HepG2 (cell line): ENCODE results near the gene PTPN3. TPM values are rescaled to one million over a fixed set of nuclear protein-coding genes. Genes with fewer than 3 reads are reported as not detected.

Source experiments
- ATAC-seq: fragments of 200-7000 bp; cut with Tn5 transposase; 3 replicates; pipeline ENCODE4 v1.9.1; 2020; ENCODE audit warnings: mild to moderate bottlenecking, moderate library complexity
- BruUV-seq: library from RNA; stranded (reverse); fragments of 400-500 nt; replicated peaks from 2 replicates; lab custom pipeline; 2021; lab: Mats Ljungman, UMichigan
- CTCF ChIA-PET: fragments of 300-600 bp; formaldehyde crosslinking; extraction: SDS; loops from one replicate; lab custom pipeline; 2021; ENCODE audit warnings: low total read pairs, inconsistent platforms, low intra/inter-chr PET ratio; lab: Yijun Ruan, JAX
- POLR2A ChIA-PET: fragments of 350-600 bp; sonication (Branson Sonifier 250); formaldehyde crosslinking; loops from one replicate; lab custom pipeline; 2020; ENCODE audit warnings: antibody characterized with exemption, inconsistent platforms; lab: Yijun Ruan, JAX
- DNase-seq: peaks from one replicate; pipeline ENCODE4 v3.0.0-alpha.2; 2015; ENCODE audit warnings: low spot score
- FAIRE-seq: peaks from 3 replicates; lab custom pipeline; 2011; peaks lifted over from hg19 to GRCh38; lab: Jason Lieb, UNC
- H2AFZ ChIP-seq: one replicate; pipeline ENCODE4 v1.6.1; 2011; ENCODE audit warnings: low read length, inconsistent platforms
- H3K27ac ChIP-seq: fragments of 300-600 bp; 3 replicates; pipeline ENCODE4 v1.8.0; 2011; ENCODE audit warnings: mixed run types, mild to moderate bottlenecking, mixed read lengths, low read length, inconsistent platforms; ENCODE audit not compliant: insufficient read depth; ENCODE audit errors: extremely low read length
- H3K27me3 ChIP-seq, 2 experiments: fragments of 200-600 bp in 1 of 2; 2 replicates in 1 of 2; 3 replicates in 1 of 2; pipeline versions ENCODE4 v1.6.0 to v1.8.0; 2011; ENCODE audit warnings: low read length in 2 of 2, mild to moderate bottlenecking in 2 of 2, moderate library complexity in 2 of 2, inconsistent platforms in 1 of 2; ENCODE audit not compliant: insufficient read depth in 2 of 2, control insufficient read depth in 1 of 2
- H3K36me3 ChIP-seq, 2 experiments: fragments of 200-600 bp in 1 of 2; replicated peaks in 1 of 2; 2 replicates in 1 of 2; 3 replicates in 1 of 2; pipeline versions ENCODE4 v1.5.1 to v1.8.0; 2011; ENCODE audit warnings: low read length in 2 of 2, inconsistent platforms in 1 of 2; ENCODE audit not compliant: insufficient read depth in 2 of 2, control insufficient read depth in 1 of 2
- H3K4me1 ChIP-seq: 2 replicates; pipeline ENCODE4 v1.5.1; 2012; ENCODE audit warnings: low read length, inconsistent platforms; ENCODE audit not compliant: insufficient read depth
- H3K4me2 ChIP-seq: 2 replicates; pipeline ENCODE4 v1.6.0; 2011; ENCODE audit warnings: low read depth, low read length, inconsistent platforms
- H3K4me3 ChIP-seq, 3 experiments: fragments of 200-600 bp in 1 of 3; sonication (generic), shearing (Covaris generic) in 1 of 3; replicated peaks in 1 of 3; 2 replicates each; pipeline ENCODE4 v1.5.1; 2011 to 2016; ENCODE audit warnings: low read length in 3 of 3, inconsistent platforms in 2 of 3, low read depth in 2 of 3, mild to moderate bottlenecking in 2 of 3, control low read depth in 1 of 3, mixed read lengths in 1 of 3; ENCODE audit not compliant: insufficient read depth in 1 of 3
- H3K79me2 ChIP-seq: one replicate; pipeline ENCODE4 v1.6.1; 2011; ENCODE audit warnings: low read length, inconsistent platforms; ENCODE audit not compliant: insufficient read depth
- H3K9ac ChIP-seq: 2 replicates; pipeline ENCODE4 v1.6.0; 2011; ENCODE audit warnings: mild to moderate bottlenecking, low read depth, low read length, inconsistent platforms; ENCODE audit not compliant: insufficient read depth
- H3K9me3 ChIP-seq: 2 replicates; pipeline ENCODE4 v1.5.1; 2012; ENCODE audit warnings: mild to moderate bottlenecking, low read length
- H4K20me1 ChIP-seq: 2 replicates; pipeline ENCODE4 v1.6.0; 2011; ENCODE audit warnings: inconsistent platforms, mild to moderate bottlenecking, low read length, moderate library complexity; ENCODE audit not compliant: insufficient read depth
- ARNT ChIP-seq: fragments of 450-650 bp; IDR thresholded peaks from 2 replicates; pipeline ENCODE4 v1.6.1; 2017
- GABPA ChIP-seq, 2 experiments: IDR thresholded peaks; 2 replicates each; pipeline ENCODE4 v1.6.1; 2011 to 2016; ENCODE audit warnings: low read depth in 2 of 2, low read length in 1 of 2, missing biosample characterization in 1 of 2, missing genetic modification characterization in 1 of 2
- HOXA9 ChIP-seq: sonication (generic); formaldehyde crosslinking; IDR thresholded peaks from 2 replicates; pipeline ENCODE4 v1.8.1; 2022; ENCODE audit warnings: missing genetic modification reagents, mild to moderate bottlenecking, moderate library complexity, borderline replicate concordance
- MEIS2 ChIP-seq: sonication (generic); formaldehyde crosslinking; IDR thresholded peaks from 2 replicates; pipeline ENCODE4 v1.9.0; 2021; ENCODE audit warnings: mild to moderate bottlenecking, missing genetic modification reagents
- NFRKB ChIP-seq: fragments of 450-650 bp; IDR thresholded peaks from 2 replicates; pipeline ENCODE4 v1.6.1; 2017
- POLR2AphosphoS5 ChIP-seq: IDR thresholded peaks from 2 replicates; pipeline ENCODE4 v1.6.1; 2012; ENCODE audit warnings: low read depth, low read length
- SALL2 ChIP-seq: sonication (generic); formaldehyde crosslinking; IDR thresholded peaks from 2 replicates; pipeline ENCODE4 v1.8.1; 2023; ENCODE audit warnings: mild to moderate bottlenecking, missing genetic modification reagents, inconsistent platforms
- TRIM24 ChIP-seq: sonication (generic); formaldehyde crosslinking; IDR thresholded peaks from 2 replicates; pipeline ENCODE4 v1.8.0; 2022; ENCODE audit warnings: mild to moderate bottlenecking, missing genetic modification reagents
- ZFP82 ChIP-seq: sonication (generic); formaldehyde crosslinking; IDR thresholded peaks from 2 replicates; pipeline ENCODE4 v1.5.1; 2020; ENCODE audit warnings: mild to moderate bottlenecking, missing genetic modification reagents, borderline replicate concordance
- ZNF232 ChIP-seq: sonication (generic); formaldehyde crosslinking; IDR thresholded peaks from 2 replicates; pipeline ENCODE4 v1.4.0; 2020; ENCODE audit warnings: missing genetic modification reagents, borderline replicate concordance
- ZNF562 ChIP-seq: sonication (generic); formaldehyde crosslinking; IDR thresholded peaks from 2 replicates; pipeline ENCODE4 v1.8.0; 2022; ENCODE audit warnings: missing genetic modification reagents, borderline replicate concordance
- ZNF569 ChIP-seq: sonication (generic); formaldehyde crosslinking; IDR thresholded peaks from 2 replicates; pipeline ENCODE4 v1.5.0; 2020; ENCODE audit warnings: mild to moderate bottlenecking, missing genetic modification reagents, moderate library complexity, borderline replicate concordance
- WGBS: methylation state at CpG from one replicate; pipeline ENCODE4 v1.1.6; 2017; ENCODE audit warnings: low lambda C conversion rate; 5-methylcytosine and 5-hydroxymethylcytosine counted together
- in situ Hi-C: cut with HindIII; loops from 2 replicates; pipeline ENCODE4 v1.10.0; 2017; ENCODE audit warnings: low pct_unique_long_range_greater_than_20kb; ENCODE audit not compliant: extremely low pct_ligation_motif_present
- intact Hi-C: fragments of 100-400 bp; cut with micrococcal nuclease; formaldehyde crosslinking; loops from one replicate; pipeline ENCODE4 v1.10.0; 2022; ENCODE audit not compliant: unreplicated experiment
- polyA plus RNA-seq, 8 experiments: library from polyadenylated mRNA; depleted of rRNA in 3 of 8; stranded (reverse) in 7 of 8; unstranded in 1 of 8; fragments of >200 nt; fragmentation: Illumina TruSeq in 4 of 8; extraction: Trizol in 4 of 8; gene quantifications; 2 replicates each; pipeline versions ENCODE4 v1.2.1 to v1.2.3, GENCODE V29; 2011 to 2016; ENCODE audit warnings: low read depth in 4 of 8, missing spikeins in 1 of 8, mixed read lengths in 1 of 8; ENCODE audit not compliant: insufficient read depth in 1 of 8
- total RNA-seq, 5 experiments: library from RNA; depleted of rRNA; stranded (reverse); fragments of >200 nt; fragmentation: Illumina TruSeq; extraction: Trizol; gene quantifications; 2 replicates each; pipeline ENCODE4 v1.2.3, GENCODE V29; 2016; ENCODE audit warnings: low read depth in 1 of 5

Gene PTPN3
- total and polyA plus RNA-seq, 2 of the 13 experiments (the other 11 are each of a cell fraction or from before 2014, with no cell fraction given) = 5.6 to 20.5 TPM

- Histone ChIP-seq H3K4me1 (peaks cover 19% of the 10 kb centered on the region; the same call in 1 of the 2 replicates), H3K4me2 (no peak overlapping the region), H3K9ac (no peak overlapping the region), H3K79me2 (peaks cover 9% of the 10 kb centered on the region), H3K4me3 (no peak overlapping the region), H3K36me3 (peaks cover 0 to 1% of the 10 kb centered on the region in 2 experiments; a peak in 2 of 5 replicates), H3K27ac (no peak overlapping the region), H2AFZ (no peak overlapping the region), H3K9me3 (no peaks in the 10 kb centered on the region), H3K27me3 (no peaks in the 10 kb centered on the region), H4K20me1 (no peaks in the 10 kb centered on the region)
- DNase-seq (no peak), FAIRE-seq (no peak), ATAC-seq (no peak)
- POLR2A ChIA-PET = interaction anchor here (1.1 to 1.4 kb wide), 2 partner anchors 9 to 11 kb away, joined by 3 to 4 read pairs; partner anchors contain the start of gene PTPN3
- intact Hi-C loops = no loop called here
- WGBS = 85% methylated on average over 7 of the region's 7 CpGs
- BruUV-seq = no TSS peak
- TF ChIP-seq SALL2 (CRISPR knock-in tag) = no peak
- TF ChIP-seq ARNT = no peak
- no peak for TF ChIP-seq POLR2AphosphoS5
- no peak for TF ChIP-seq ZNF232
- no peak for TF ChIP-seq TRIM24
- TF ChIP-seq GABPA (IDR thresholded peaks at IDR 0.05; ENCODE audit: low read depth, low read length) = no peak
- no peak for TF ChIP-seq GABPA (CRISPR knock-in tag; IDR thresholded peaks at IDR 0.05; ENCODE audit: low read depth)
- no peak for TF ChIP-seq NFRKB
- no peak for TF ChIP-seq ZFP82 (CRISPR knock-in tag)
- TF ChIP-seq HOXA9 (CRISPR knock-in tag) = no peak
- no peak for TF ChIP-seq ZNF569
- no peak for TF ChIP-seq ZNF562 (CRISPR knock-in tag)
- TF ChIP-seq MEIS2 = no peak
- in situ Hi-C loops = no loop called here
- CTCF ChIA-PET = no interaction called here
These were observed 9.2 kb downstream of the PTPN3 start for GRCh38 chr9:109488791-109489492.
